Measurements from ENCODE around the gene LRRC51. TPM values are rescaled to one million over a fixed set of nuclear protein-coding genes. Genes with fewer than 3 reads are reported as not detected.

The LRRC51 gene
- total and polyA plus RNA-seq, 2 of the 8 experiments (the other 6 are each of a cell fraction or from before 2014, with no cell fraction given) = 7.7 to 7.9 TPM

DNA sequence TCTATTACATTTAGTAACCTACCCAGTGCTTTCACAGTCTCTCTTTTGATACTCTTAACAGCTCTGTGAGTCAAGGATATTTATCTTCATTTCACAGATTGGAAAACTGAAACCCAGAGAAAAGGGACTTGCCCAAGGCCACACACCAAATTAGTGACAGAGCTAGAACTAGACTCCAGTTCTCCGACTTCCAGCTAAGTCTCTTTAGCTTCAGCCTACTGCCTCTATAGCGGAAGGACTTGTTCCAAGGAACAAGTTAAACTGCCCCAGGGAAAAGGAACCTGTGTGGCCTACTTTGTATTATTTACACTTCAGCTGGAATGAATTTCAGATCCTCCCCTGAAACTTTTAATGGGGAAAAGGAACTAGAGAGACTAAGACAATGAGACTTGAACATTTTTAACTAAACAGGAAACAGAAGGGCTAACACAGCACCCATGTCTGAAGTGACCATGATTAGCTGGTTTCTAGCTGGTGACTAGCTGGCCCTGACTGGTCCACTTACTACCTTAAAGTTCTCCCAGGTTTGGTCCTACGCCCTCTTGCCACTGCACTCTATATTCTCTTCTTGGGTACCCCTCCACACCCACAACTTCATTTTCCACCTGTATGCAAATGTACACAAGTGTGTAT is 1.3 kb downstream of the LRRC51 start:
- Histone ChIP-seq H2AK5ac (ENCODE audit: low read depth, low read length) (no peak overlapping the region), H3K14ac (ENCODE audit: insufficient read length) (no peak overlapping the region), H3K9ac (replicated peaks in 1 of 4; ENCODE audit: extremely low read depth in 1 of 4, low read depth in 3 of 4, low read length in 3 of 4) (no peak overlapping the region; a peak in 1 of 7 replicates), H3K79me1 (ENCODE audit: low read depth, low read length) (no peaks in the 10 kb centered on the region; the same call in 1 of the 2 replicates), H3K27ac (ENCODE audit: low read depth, low read length) (no peak overlapping the region), H3K18ac (ENCODE audit: extremely low read depth, low read length) (no peak overlapping the region), H2BK5ac (ENCODE audit: low read depth, low read length) (no peak overlapping the region; the same call in 1 of the 2 replicates), H3K4me1 (replicated peaks in 1 of 4; ENCODE audit: control insufficient read depth in 3 of 4, insufficient read depth in 4 of 4, low read length in 3 of 4) (peaks cover 0 to 2% (median 0%) of the 10 kb centered on the region in 4 experiments; a peak in 3 of 7 replicates), H3K9me3 (ENCODE audit: insufficient read depth in 2 of 2, low read depth in 1 of 2, low read length in 1 of 2) (no peaks in the 10 kb centered on the region), H2BK20ac (ENCODE audit: low read length) (0 out of 2 replicates have a peak overlapping the region, but pooled peaks have one; percentile 32), H3K4ac (replicated peaks; ENCODE audit: insufficient read length, low read depth, low read length) (no peak overlapping the region), H4K8ac (ENCODE audit: extremely low read depth, insufficient read depth, low read length) (no peak overlapping the region), H2BK12ac (ENCODE audit: low read depth, low read length) (no peak overlapping the region; the same call in 1 of the 2 replicates), H3K23ac (ENCODE audit: insufficient read length) (no peak overlapping the region), H4K5ac (ENCODE audit: insufficient read length, low read depth, low read length) (no peak overlapping the region), H3K27me3 (replicated peaks in 1 of 4; ENCODE audit: control insufficient read depth in 3 of 4, extremely low read depth in 1 of 4, insufficient read depth in 3 of 4, low read length in 3 of 4) (no peaks in the 10 kb centered on the region), H3K23me2 (ENCODE audit: low read depth, low read length) (peaks cover 4% of the 10 kb centered on the region; the same call in 1 of the 2 replicates), H2BK15ac (ENCODE audit: low read length) (0 out of 2 replicates have a peak overlapping the region, but pooled peaks have one; percentile 16), H3K4me2 (ENCODE audit: insufficient read depth in 1 of 2, low read depth in 2 of 2, low read length in 2 of 2) (peak overlapping the region in 1 of 2 experiments; percentile 68; a peak in 2 of 4 replicates), H2BK120ac (replicated peaks; ENCODE audit: low read depth, low read length) (no peak overlapping the region), H4K91ac (replicated peaks; ENCODE audit: insufficient read length, low read length) (no peak overlapping the region), H3K56ac (replicated peaks; ENCODE audit: insufficient read length, low read depth, low read length) (no peak overlapping the region), H3K36me3 (ENCODE audit: control insufficient read depth in 2 of 4, insufficient read depth in 4 of 4, low read length in 3 of 4) (no peaks in the 10 kb centered on the region), H2AFZ (ENCODE audit: low read length) (no peak overlapping the region), H3K79me2 (ENCODE audit: control insufficient read depth in 1 of 2, insufficient read depth in 2 of 2, low read length in 2 of 2) (peaks cover 13 to 30% of the 10 kb centered on the region in 2 experiments; a peak in 3 of 4 replicates), H4K20me1 (replicated peaks in 1 of 2; ENCODE audit: control insufficient read depth in 1 of 2, insufficient read depth in 2 of 2, low read length in 2 of 2) (peaks cover 2 to 4% of the 10 kb centered on the region in 2 experiments), H3K4me3 (ENCODE audit: extremely low read depth in 1 of 4, insufficient read depth in 2 of 4, low read depth in 3 of 4, low read length in 4 of 4) (no peak overlapping the region)
- ChIA-PET CTCF (ENCODE audit: partially characterized antibody) (interaction anchor here (0.6 to 2.3 kb wide), 13 partner anchors 9 to 1383 kb away, joined by 3 to 29 read pairs (median 4); no protein-coding TSS in a partner anchor), POLR2A (ENCODE audit: partially characterized antibody) (interaction anchor here (1.1 to 8.4 kb wide), 6 partner anchors 11 to 57 kb away, joined by 4 to 144 read pairs (median 8); partner anchors contain the start of genes ANAPC15 and LAMTOR1)
- DNase-seq (ENCODE audit: low read depth in 1 of 2, low spot score in 2 of 2) (no peak), FAIRE-seq (no peak)
- TF ChIP-seq ASH2L (IDR thresholded peaks at IDR 0.05; ENCODE audit: low read length) (no peak), BACH1 (IDR thresholded peaks at IDR 0.05; ENCODE audit: low read length) (no peak), KDM5A (IDR thresholded peaks at IDR 0.05; ENCODE audit: low read length) (no peak), SAP30 (IDR thresholded peaks at IDR 0.05; ENCODE audit: insufficient read depth, insufficient replicate concordance, low read length) (no peak)
- WGBS, 2 experiments (ENCODE audit: extremely low coverage in 1 of 2, insufficient coverage in 1 of 2, insufficient read length in 1 of 2, insufficient replicate concordance in 2 of 2, low coverage in 1 of 2, low lambda C conversion rate in 2 of 2, missing lambda C conversion rate in 1 of 2) = 98% methylated on average over 3 of the region's 3 CpGs; no CpG with 5 or more reads in 1 of the 2 experiments
